Adrenal gland (tissue), 12 donors: ENCODE results near the gene PTPRS. TPM values are rescaled to one million over a fixed set of nuclear protein-coding genes. Genes with fewer than 3 reads are reported as not detected.

ENCODE experiments used
- DNase-seq, 7 donors: peaks; one replicate each; pipeline ENCODE4 v3.0.0-alpha.2; 2019 to 2020
- H3K27ac ChIP-seq, 5 donors: fragments of 200-600 bp; sonication (generic) in 4 of 5; 1 replicate in 3 of 5; 2 replicates in 2 of 5; pipeline versions ENCODE4 v1.5.1 to v1.8.0; 2016 to 2020; ENCODE audit warnings: mild to moderate bottlenecking in 1 of 5
- H3K27me3 ChIP-seq: fragments of 200-600 bp; 2 replicates; pipeline ENCODE4 v1.8.0; 2021
- H3K36me3 ChIP-seq, 2 donors: fragments of 200-600 bp; replicated peaks in 1 of 2; 1 replicate in 1 of 2; 2 replicates in 1 of 2; pipeline versions ENCODE4 v1.5.1 to v1.8.0; 2018 to 2022
- H3K4me1 ChIP-seq, 2 donors: fragments of 200-600 bp; replicated peaks in 1 of 2; 1 replicate in 1 of 2; 2 replicates in 1 of 2; pipeline versions ENCODE4 v1.5.1 to v1.8.0; 2018 to 2021
- H3K4me3 ChIP-seq, 4 donors: fragments of 200-600 bp; sonication (generic) in 3 of 4; one replicate each; pipeline ENCODE4 v1.5.1; 2016 to 2018
- H3K9me3 ChIP-seq, 3 donors: fragments of 200-600 bp; sonication (generic) in 1 of 3; replicated peaks in 1 of 3; 1 replicate in 2 of 3; 2 replicates in 1 of 3; pipeline versions ENCODE4 v1.5.1 to v1.8.0; 2016 to 2021
- CTCF ChIP-seq, 6 experiments: fragments of 450-650 bp in 4 of 6; fragments of 200-600 bp in 2 of 6; sonication (generic) in 1 of 6; IDR thresholded peaks; 1 replicate in 5 of 6; 2 replicates in 1 of 6; pipeline versions ENCODE4 v1.5.1 to v1.8.0; 2016 to 2021; ENCODE audit warnings: antibody characterized with exemption in 6 of 6, mild to moderate bottlenecking in 2 of 6, moderate library complexity in 1 of 6
- POLR2A ChIP-seq, 2 donors: fragments of 450-650 bp; IDR thresholded peaks; one replicate each; pipeline ENCODE4 v1.6.1; 2017; ENCODE audit warnings: antibody characterized with exemption in 2 of 2, mild to moderate bottlenecking in 2 of 2, moderate library complexity in 1 of 2
- WGBS, 4 donors: extraction: QIAGEN DNeasy Blood & Tissue Kit in 2 of 4; methylation state at CpG; one replicate each; pipeline versions ENCODE4 v1.1.5 to v1.1.7; 2013 to 2017; 5-methylcytosine and 5-hydroxymethylcytosine counted together
- intact Hi-C, 2 donors: fragments of 100-400 bp; cut with DNase I; formaldehyde crosslinking; loops; one replicate each; pipeline versions ENCODE4 v1.14.1 to v1.15.0; 2022 to 2023
- polyA plus RNA-seq, 3 donors: library from polyadenylated mRNA; stranded (reverse); fragments of 200-250 nt in 2 of 3; fragments of 350-450 nt in 1 of 3; fragmentation: Illumina TruSeq in 1 of 3; extraction: RNeasy Lipid Tissue Mini Kit (QIAGEN cat#74804) in 1 of 3; gene quantifications; one replicate each; pipeline ENCODE4 v1.2.3, GENCODE V29; 2013 to 2014
- total RNA-seq, 9 donors: library from RNA; depleted of rRNA in 4 of 9; stranded (reverse); fragments of >200 nt in 4 of 9; fragments of 120-200 nt in 1 of 9; fragmentation: NEBNext Ultra II Directional in 1 of 9; extraction: Animal tissue kit (Norgen Biotek cat#: 25700) in 1 of 9; gene quantifications; one replicate each; pipeline versions ENCODE4 v1.1.0 to v1.2.4, GENCODE V29; 2013 to 2023
- donor health status: healthy with polysubstance abuse.
- donor health status: Bipolar disorder and iron deficiency.
- donor health status: DM: yes; HTN: yes; CAD: no.
- donor health status: DM: no; HTN: no; CAD: no.
- donor health status: DM: no; HTN: no; CAD: no.
- donor health status: DM: yes; HTN: yes; CAD: no.

PTPRS gene
- total and polyA plus RNA-seq, 12 donors, result 8.8 to 376 (median 164) TPM

DNA sequence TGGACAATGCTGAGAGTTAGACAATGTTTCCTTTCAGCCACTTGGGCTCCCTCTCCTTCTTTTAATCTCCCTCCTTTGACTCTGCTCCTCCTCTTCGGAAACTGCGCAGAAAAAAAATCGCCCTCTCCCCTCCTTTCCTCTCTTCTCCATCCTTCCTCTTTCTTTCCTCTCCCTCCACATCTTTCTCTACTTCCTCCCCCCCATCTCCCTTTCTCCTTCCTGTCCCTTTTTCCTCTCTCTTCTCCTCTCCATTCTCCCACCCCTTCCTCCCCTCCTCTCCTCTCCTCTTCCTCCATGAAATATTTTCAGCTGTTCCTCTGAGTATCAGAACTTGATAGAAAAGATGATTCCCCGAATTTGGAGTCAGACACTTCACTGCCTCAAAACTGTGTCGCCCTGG lies 15.1 kb upstream of the PTPRS start:
- Histone ChIP-seq H3K4me1 (peaks cover 0 to 8% of the 10 kb centered on the region in 2 donors), H3K4me3 (no peak overlapping the region), H3K9me3 (no peaks in the 10 kb centered on the region), H3K27ac (no peak overlapping the region), H3K27me3 (no peaks in the 10 kb centered on the region), H3K36me3 (no peaks in the 10 kb centered on the region)
- DNase-seq, result no peak
- intact Hi-C loops, result no loop called here
- WGBS, 4 donors, result 68 to 84% (median 74%) methylated on average over 5 of the region's 5 CpGs
- TF ChIP-seq POLR2A (IDR thresholded peaks at IDR 0.05), result no peak

GRCh38 chr19:5355076-5355475 lies 14.5 kb upstream of the PTPRS start:
- Histone ChIP-seq H3K27me3 (no peaks in the 10 kb centered on the region), H3K9me3 (no peaks in the 10 kb centered on the region), H3K4me1 (peaks cover 0 to 8% of the 10 kb centered on the region in 2 donors), H3K4me3 (no peak overlapping the region), H3K36me3 (no peaks in the 10 kb centered on the region), H3K27ac (no peak overlapping the region)
- intact Hi-C loops, result no loop called here
- TF ChIP-seq CTCF (IDR thresholded peaks at IDR 0.05) (no peak), POLR2A (IDR thresholded peaks at IDR 0.05) (no peak)
- DNase-seq, result no peak
- 47 to 74% (median 57%) methylated on average over 3 to 9 of the region's 9 CpGs for whole genome bisulfite sequencing, 4 donors

- no peaks in the 10 kb centered on the region for H3K36me3 ChIP-seq
- no peak for DNase-seq
- H3K27me3 ChIP-seq, result no peaks in the 10 kb centered on the region
- peaks cover 0 to 8% of the 10 kb centered on the region in 2 donors for H3K4me1 ChIP-seq
- TF ChIP-seq POLR2A (IDR thresholded peaks at IDR 0.05) (no peak), CTCF (IDR thresholded peaks at IDR 0.05) (no peak)
- no peak overlapping the region for H3K4me3 ChIP-seq
- intact Hi-C loops, result no loop called here
- H3K27ac ChIP-seq, result no peak overlapping the region
- WGBS, 4 donors, result 81 to 94% (median 90%) methylated on average over 4 of the region's 4 CpGs
- H3K9me3 ChIP-seq, result no peaks in the 10 kb centered on the region
These were observed 13.8 kb upstream of the PTPRS start for GRCh38 chr19:5354403-5354802.

DNA sequence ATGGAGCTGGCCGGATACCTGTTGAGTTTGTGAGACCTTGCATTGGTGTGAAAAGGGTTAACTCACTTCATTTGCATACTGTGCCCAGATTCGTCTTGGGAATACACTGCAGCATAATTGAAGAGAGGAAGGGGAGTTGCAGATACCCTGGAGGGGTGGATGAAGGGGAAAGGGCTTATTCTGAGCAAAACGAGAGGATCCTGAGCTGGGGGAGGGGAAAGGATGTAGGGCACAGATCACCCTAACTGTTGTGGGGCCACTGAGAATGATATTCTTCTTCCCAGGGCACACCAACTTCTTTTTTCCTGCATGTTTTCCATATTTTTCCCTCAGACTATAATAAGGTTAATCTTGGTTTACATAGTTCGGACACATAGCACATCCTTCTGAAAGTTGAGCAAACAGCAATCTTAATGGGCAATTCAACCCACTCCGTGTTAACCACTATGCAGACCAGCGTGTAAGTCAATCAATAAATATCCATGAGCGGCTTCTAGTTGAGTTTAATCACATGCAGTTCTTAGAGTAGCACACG lies 11.7 kb upstream of the PTPRS start:
- Histone ChIP-seq H3K4me3 (no peak overlapping the region), H3K36me3 (no peaks in the 10 kb centered on the region), H3K4me1 (peaks cover 0 to 7% of the 10 kb centered on the region in 2 donors), H3K27ac (no peak overlapping the region), H3K27me3 (no peaks in the 10 kb centered on the region), H3K9me3 (no peaks in the 10 kb centered on the region)
- 48 to 53% (median 49%) methylated on average over 8 of the region's 8 CpGs for WGBS, 4 donors
- no peak for TF ChIP-seq POLR2A (IDR thresholded peaks at IDR 0.05)
- no peak for TF ChIP-seq CTCF (IDR thresholded peaks at IDR 0.05)
- no peak for DNase-seq
- intact Hi-C loops, result no loop called here

DNA sequence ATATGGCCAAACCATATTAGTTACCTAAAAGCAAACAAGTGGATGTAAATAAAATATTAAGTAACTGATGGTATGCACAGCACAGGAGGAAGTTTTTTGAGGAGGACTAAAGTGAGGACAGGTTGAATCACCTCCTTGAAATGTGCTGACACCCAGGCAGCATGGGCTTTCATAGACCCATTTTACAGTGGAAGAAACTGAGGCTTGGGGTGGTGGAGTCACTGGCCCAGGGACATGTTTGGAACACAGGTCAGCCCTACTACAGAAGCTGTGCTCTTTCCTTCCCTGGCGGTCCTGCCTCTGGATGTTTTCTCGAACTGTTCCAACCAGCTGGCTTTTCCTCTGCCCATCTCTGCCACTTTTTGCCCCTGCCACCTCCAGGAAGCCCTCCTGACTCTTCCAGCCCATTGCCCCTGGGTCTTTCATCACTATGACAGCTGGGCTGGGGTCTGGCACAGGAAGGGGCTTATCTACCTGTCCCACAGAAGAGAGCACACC lies 11.2 kb upstream of the PTPRS start:
- Histone ChIP-seq H3K4me1 (peaks cover 0 to 2% of the 10 kb centered on the region in 2 donors), H3K9me3 (no peaks in the 10 kb centered on the region), H3K4me3 (no peak overlapping the region), H3K27ac (no peak overlapping the region), H3K36me3 (no peaks in the 10 kb centered on the region), H3K27me3 (no peaks in the 10 kb centered on the region)
- intact Hi-C loops, result no loop called here
- TF ChIP-seq CTCF (IDR thresholded peaks at IDR 0.05), result no peak
- TF ChIP-seq POLR2A (IDR thresholded peaks at IDR 0.05), result no peak
- WGBS, 4 donors, result 70 to 80% (median 74%) methylated on average over 2 of the region's 2 CpGs
- DNase-seq, result no peak
